ENCODE results near the gene MAGI3.

The MAGI3 gene

GRCh38 chr1:113660088-113660487, 269.8 kb downstream of the MAGI3 start:
- no peak for DNase-seq

GRCh38 chr1:113662101-113662500, 271.8 kb downstream of the MAGI3 start:
- DNase-seq, result no peak

- DNase-seq, result no peak
These were observed 273.0 kb downstream of the MAGI3 start for GRCh38 chr1:113663165-113663951.

- no peak for DNase-seq
These were observed 274.8 kb downstream of the MAGI3 start for GRCh38 chr1:113665071-113665470.

- DNase-seq, result no peak
These were observed 275.8 kb downstream of the MAGI3 start for GRCh38 chr1:113666126-113666525.

- DNase-seq, result no peak
These were observed 279.7 kb downstream of the MAGI3 start for GRCh38 chr1:113669988-113670387.

GRCh38 chr1:113670650-113671049, 280.3 kb downstream of the MAGI3 start:
- DNase-seq, result no peak

- no peak for DNase-seq
These were observed 282.2 kb downstream of the MAGI3 start for GRCh38 chr1:113672491-113672890.

GRCh38 chr1:113674591-113674990, 284.3 kb downstream of the MAGI3 start:
- no peak for DNase-seq

GRCh38 chr1:113675302-113675701, 285.0 kb downstream of the MAGI3 start:
- no peak for DNase-seq

- DNase-seq, result no peak
These were observed 286.2 kb downstream of the MAGI3 start for GRCh38 chr1:113676524-113676923.

GRCh38 chr1:113677250-113678158, 287.2 kb downstream of the MAGI3 start:
- DNase-seq, result no peak

GRCh38 chr1:113678159-113678469, 287.8 kb downstream of the MAGI3 start:
- DNase-seq, result no peak

- DNase-seq, result no peak
These were observed 291.5 kb downstream of the MAGI3 start for GRCh38 chr1:113681596-113682337.

- DNase-seq, result no peak
These were observed 293.3 kb downstream of the MAGI3 start for GRCh38 chr1:113683384-113684152.

- DNase-seq, result no peak
These were observed 293.8 kb downstream of the MAGI3 start for GRCh38 chr1:113684153-113684541.

- DNase-seq, result no peak
These were observed 296.7 kb downstream of the MAGI3 start for GRCh38 chr1:113686891-113687618.

GRCh38 chr1:113691184-113691583, 300.9 kb downstream of the MAGI3 start:
- no peak for DNase-seq

- no peak for DNase-seq
These were observed 302.0 kb downstream of the MAGI3 start for GRCh38 chr1:113692342-113692741.

GRCh38 chr1:113692824-113693431, 302.6 kb downstream of the MAGI3 start:
- no peak for DNase-seq

- no peak for DNase-seq
These were observed 304.6 kb downstream of the MAGI3 start for GRCh38 chr1:113694910-113695309.

- DNase-seq, result no peak
These were observed 311.1 kb downstream of the MAGI3 start for GRCh38 chr1:113701429-113701828.

Data from activated CD4-positive, CD25-positive, alpha-beta regulatory T cell (primary cell).